Panc1 (cell line): ENCODE data around the gene NCOR2. TPM values are rescaled to one million over a fixed set of nuclear protein-coding genes. Genes with fewer than 3 reads are reported as not detected.

ENCODE experiments used
- ATAC-seq: fragments of 200-7000 bp; cut with Tn5 transposase; 2 replicates; pipeline ENCODE4 v1.9.1; 2020; ENCODE audit warnings: mild to moderate bottlenecking, moderate library complexity
- BruUV-seq: library from RNA; stranded (reverse); fragments of 400-500 nt; replicated peaks from 2 replicates; lab custom pipeline; 2021; lab: Mats Ljungman, UMichigan
- CTCF ChIA-PET: fragments of 300-600 bp; sonication (Branson Sonifier 250); formaldehyde crosslinking; loops from one replicate; lab custom pipeline; 2022; ENCODE audit warnings: antibody characterized with exemption; lab: Charles Lee
- POLR2A ChIA-PET: fragments of 300-600 bp; sonication (Branson Sonifier 250); formaldehyde crosslinking; loops from one replicate; lab custom pipeline; 2022; ENCODE audit warnings: antibody characterized with exemption; lab: Charles Lee
- DNase-seq: peaks from one replicate; pipeline ENCODE4 v3.0.0-alpha.2; 2010; ENCODE audit warnings: low read depth, low spot score
- H3K27ac ChIP-seq: 2 replicates; pipeline ENCODE4 v1.5.1; 2011; ENCODE audit warnings: mild to moderate bottlenecking, low read length, inconsistent platforms
- H3K27me3 ChIP-seq: fragments of 200-500 bp; sonication (Bioruptor generic); 2 replicates; pipeline ENCODE4 v1.6.0; 2014; ENCODE audit warnings: low read length, inconsistent platforms; ENCODE audit not compliant: control insufficient read depth, insufficient read depth
- H3K36me3 ChIP-seq: fragments of 200-500 bp; sonication (Bioruptor generic); 2 replicates; pipeline ENCODE4 v1.5.1; 2014; ENCODE audit warnings: inconsistent platforms, mild to moderate bottlenecking, low read length, moderate library complexity; ENCODE audit not compliant: control insufficient read depth, insufficient read depth
- H3K4me1 ChIP-seq: 2 replicates; pipeline ENCODE4 v1.5.1; 2011; ENCODE audit warnings: inconsistent platforms, mild to moderate bottlenecking, low read length, moderate library complexity; ENCODE audit not compliant: control insufficient read depth, insufficient read depth
- H3K4me3 ChIP-seq, 2 experiments: 2 replicates each; pipeline ENCODE4 v1.5.1; 2011 to 2012; ENCODE audit warnings: low read depth in 2 of 2, low read length in 2 of 2, mild to moderate bottlenecking in 2 of 2, inconsistent platforms in 1 of 2, moderate library complexity in 1 of 2
- H3K9me3 ChIP-seq: fragments of 200-500 bp; sonication (Bioruptor generic); 2 replicates; pipeline ENCODE4 v1.5.1; 2014; ENCODE audit warnings: low read depth, mild to moderate bottlenecking, inconsistent platforms, low read length, moderate library complexity; ENCODE audit not compliant: control insufficient read depth, insufficient read depth
- CTCF ChIP-seq: fragments of 450-650 bp; IDR thresholded peaks from 2 replicates; pipeline ENCODE4 v1.5.1; 2017; ENCODE audit warnings: mild to moderate bottlenecking
- POLR2AphosphoS5 ChIP-seq: IDR thresholded peaks from 2 replicates; pipeline ENCODE4 v1.6.1; 2012; ENCODE audit warnings: mild to moderate bottlenecking, low read depth, low read length, moderate library complexity
- SIN3A ChIP-seq: IDR thresholded peaks from 2 replicates; pipeline ENCODE4 v1.6.1; 2012; ENCODE audit warnings: low read depth, mild to moderate bottlenecking, low read length, moderate library complexity, borderline replicate concordance; ENCODE audit not compliant: insufficient read depth
- TCF7L2 ChIP-seq: IDR thresholded peaks from 2 replicates; pipeline ENCODE4 v1.6.1; 2011; ENCODE audit warnings: mild to moderate bottlenecking, low read depth, low read length, inconsistent platforms
- in situ Hi-C: cut with HindIII; loops from 2 replicates; pipeline ENCODE4 v1.10.0; 2016; ENCODE audit warnings: low sequenced_read_pairs, low pct_unique_long_range_greater_than_20kb
- intact Hi-C: fragments of 100-400 bp; cut with micrococcal nuclease; formaldehyde crosslinking; loops from one replicate; pipeline ENCODE4 v1.10.0; 2022; ENCODE audit not compliant: unreplicated experiment
- total RNA-seq: library from RNA; stranded (reverse); gene quantifications from one replicate; pipeline ENCODE4 v1.2.1, GENCODE V29; 2021; ENCODE audit not compliant: unreplicated experiment
- TF ChIP-seq, protein P1 (sequence below), 2 experiments: IDR thresholded peaks; 2 replicates each; pipeline ENCODE4 v1.6.1; 2011 to 2012; ENCODE audit warnings: low read depth in 2 of 2, control low read depth in 1 of 2, low read length in 1 of 2, mild to moderate bottlenecking in 1 of 2, moderate library complexity in 1 of 2; ENCODE audit not compliant: insufficient read depth in 1 of 2

NCOR2 gene
- total RNA-seq, 1 experiment from 2014 or later: 461 TPM

DNA sequence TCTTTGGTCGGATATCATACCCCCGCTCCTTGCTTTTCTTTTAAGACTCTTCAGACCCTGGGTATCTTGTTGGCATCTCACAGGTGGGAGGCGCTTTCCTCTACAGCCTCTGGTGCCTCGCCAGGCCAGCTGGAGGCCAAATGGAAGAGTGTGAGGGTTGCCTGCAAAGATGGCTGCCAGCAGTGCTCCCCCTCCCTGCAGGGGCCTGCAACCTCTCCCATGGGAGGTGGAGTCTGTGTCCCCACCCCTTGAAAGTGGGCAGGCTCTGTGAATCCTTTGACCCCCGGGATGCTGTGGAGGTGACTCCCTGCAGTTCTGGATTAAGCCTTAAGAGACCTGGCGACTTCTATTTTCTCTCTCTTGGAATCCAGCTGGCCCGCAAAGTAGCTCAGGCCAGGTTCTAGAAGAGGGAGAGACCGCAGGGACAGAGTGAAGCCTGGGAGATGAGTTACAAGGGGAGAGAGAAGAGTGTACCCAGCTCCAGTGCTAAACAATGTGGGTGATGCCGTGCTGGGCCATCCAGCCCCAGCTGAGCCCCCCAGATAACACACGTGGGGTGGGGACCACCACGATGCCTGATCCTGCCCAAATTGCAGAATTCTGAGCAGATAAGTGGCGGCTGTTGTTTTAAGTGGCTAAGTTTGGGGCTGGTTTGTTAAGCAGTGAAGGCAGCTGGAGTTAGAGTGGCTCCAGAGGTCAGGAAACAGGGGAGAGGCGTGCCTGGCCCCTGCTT, 37.9 kb upstream of the NCOR2 start:
- H3K4me3 ChIP-seq: no peak overlapping the region
- no peaks in the 10 kb centered on the region for H3K9me3 ChIP-seq
- ChIA-PET POLR2A (no interaction called here), CTCF (interaction anchor here (0.6 kb wide), 1 partner anchor 10 kb away, joined by 3 read pairs; no protein-coding TSS in a partner anchor)
- in situ Hi-C loops: no loop called here
- DNase-seq: no peak
- no peaks in the 10 kb centered on the region for H3K27me3 ChIP-seq
- no peak overlapping the region for H3K27ac ChIP-seq
- intact Hi-C loops: no loop called here
- no peak for TF ChIP-seq TCF7L2
- TF ChIP-seq POLR2AphosphoS5: no peak
- no peak for TF ChIP-seq SIN3A
- TF ChIP-seq, protein P1, sequence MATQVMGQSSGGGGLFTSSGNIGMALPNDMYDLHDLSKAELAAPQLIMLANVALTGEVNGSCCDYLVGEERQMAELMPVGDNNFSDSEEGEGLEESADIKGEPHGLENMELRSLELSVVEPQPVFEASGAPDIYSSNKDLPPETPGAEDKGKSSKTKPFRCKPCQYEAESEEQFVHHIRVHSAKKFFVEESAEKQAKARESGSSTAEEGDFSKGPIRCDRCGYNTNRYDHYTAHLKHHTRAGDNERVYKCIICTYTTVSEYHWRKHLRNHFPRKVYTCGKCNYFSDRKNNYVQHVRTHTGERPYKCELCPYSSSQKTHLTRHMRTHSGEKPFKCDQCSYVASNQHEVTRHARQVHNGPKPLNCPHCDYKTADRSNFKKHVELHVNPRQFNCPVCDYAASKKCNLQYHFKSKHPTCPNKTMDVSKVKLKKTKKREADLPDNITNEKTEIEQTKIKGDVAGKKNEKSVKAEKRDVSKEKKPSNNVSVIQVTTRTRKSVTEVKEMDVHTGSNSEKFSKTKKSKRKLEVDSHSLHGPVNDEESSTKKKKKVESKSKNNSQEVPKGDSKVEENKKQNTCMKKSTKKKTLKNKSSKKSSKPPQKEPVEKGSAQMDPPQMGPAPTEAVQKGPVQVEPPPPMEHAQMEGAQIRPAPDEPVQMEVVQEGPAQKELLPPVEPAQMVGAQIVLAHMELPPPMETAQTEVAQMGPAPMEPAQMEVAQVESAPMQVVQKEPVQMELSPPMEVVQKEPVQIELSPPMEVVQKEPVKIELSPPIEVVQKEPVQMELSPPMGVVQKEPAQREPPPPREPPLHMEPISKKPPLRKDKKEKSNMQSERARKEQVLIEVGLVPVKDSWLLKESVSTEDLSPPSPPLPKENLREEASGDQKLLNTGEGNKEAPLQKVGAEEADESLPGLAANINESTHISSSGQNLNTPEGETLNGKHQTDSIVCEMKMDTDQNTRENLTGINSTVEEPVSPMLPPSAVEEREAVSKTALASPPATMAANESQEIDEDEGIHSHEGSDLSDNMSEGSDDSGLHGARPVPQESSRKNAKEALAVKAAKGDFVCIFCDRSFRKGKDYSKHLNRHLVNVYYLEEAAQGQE (IDR thresholded peaks at IDR 0.05; ENCODE audit: insufficient read depth in 1 of 2, low read depth in 2 of 2, low read length in 1 of 2): no peak
- no peak for TF ChIP-seq CTCF
- no peak for ATAC-seq
- H3K36me3 ChIP-seq: no peaks in the 10 kb centered on the region
- H3K4me1 ChIP-seq: peaks cover 19% of the 10 kb centered on the region
- BruUV-seq: no TSS peak

GRCh38 chr12:124604264-124604680, 36.9 kb upstream of the NCOR2 start:
- ATAC-seq (no peak), DNase-seq (no peak)
- in situ Hi-C loops (no loop called here), intact Hi-C loops (no loop called here)
- Histone ChIP-seq H3K27me3 (no peaks in the 10 kb centered on the region), H3K27ac (no peak overlapping the region), H3K36me3 (no peaks in the 10 kb centered on the region), H3K4me1 (peaks cover 11% of the 10 kb centered on the region), H3K9me3 (no peaks in the 10 kb centered on the region), H3K4me3 (no peak overlapping the region)
- BruUV-seq: no TSS peak
- CTCF ChIA-PET: no interaction called here
- POLR2A ChIA-PET: no interaction called here
- TF ChIP-seq SIN3A: no peak
- TF ChIP-seq CTCF: no peak
- TF ChIP-seq, protein P1 (IDR thresholded peaks at IDR 0.05; ENCODE audit: insufficient read depth in 1 of 2, low read depth in 2 of 2, low read length in 1 of 2): no peak
- no peak for TF ChIP-seq POLR2AphosphoS5
- TF ChIP-seq TCF7L2: no peak
